ENCODE results near the gene ABCC1. TPM values are rescaled to one million over a fixed set of nuclear protein-coding genes. Genes with fewer than 3 reads are reported as not detected.

ABCC1 gene
- total and polyA plus RNA-seq, 2 donors from 2014 or later, result 4.6 to 29.7 TPM

GRCh38 chr16:16131659-16132058, 182.2 kb downstream of the ABCC1 start:
- no peak for DNase-seq
- H3K4me3 ChIP-seq (ENCODE audit: low read length in 3 of 3), result no peak overlapping the region
- intact Hi-C loops (cut with DNase I), result no loop called here
- no peak for FAIRE-seq
- peaks cover 0 to 2% (median 0%) of the 10 kb centered on the region in 3 donors for H3K4me1 ChIP-seq (ENCODE audit: control insufficient read depth in 2 of 3, insufficient read depth in 2 of 3, low read depth in 1 of 3, low read length in 3 of 3)
- H3K9ac ChIP-seq (ENCODE audit: low read length in 3 of 3), result no peak overlapping the region
- H3K27me3 ChIP-seq (ENCODE audit: control insufficient read depth, insufficient read depth, low read length), result no peaks in the 10 kb centered on the region
- no peak for TF ChIP-seq CTCF (IDR thresholded peaks at IDR 0.05; ENCODE audit: borderline replicate concordance, extremely low read depth, insufficient read depth)
- H3K36me3 ChIP-seq (ENCODE audit: control insufficient read depth in 2 of 3, insufficient read depth in 3 of 3, low read length in 3 of 3), result peaks cover under 1 to 5% (median 2%) of the 10 kb centered on the region in 3 donors
- H3K27ac ChIP-seq (ENCODE audit: low read depth in 2 of 2, low read length in 2 of 2), result no peak overlapping the region
- no peaks in the 10 kb centered on the region for H3K9me3 ChIP-seq (ENCODE audit: control insufficient read depth in 2 of 3, insufficient read depth in 1 of 3, low read length in 3 of 3)

GRCh38 chr16:16133943-16134604, 184.7 kb downstream of the ABCC1 start:
- intact Hi-C loops (cut with DNase I), result no loop called here
- no peaks in the 10 kb centered on the region for H3K27me3 ChIP-seq (ENCODE audit: control insufficient read depth, insufficient read depth, low read length)
- H3K36me3 ChIP-seq (ENCODE audit: control insufficient read depth in 2 of 3, insufficient read depth in 3 of 3, low read length in 3 of 3), result peaks cover 3 to 17% (median 9%) of the 10 kb centered on the region in 3 donors
- H3K27ac ChIP-seq (ENCODE audit: low read depth in 2 of 2, low read length in 2 of 2), result no peak overlapping the region
- H3K9me3 ChIP-seq (ENCODE audit: control insufficient read depth in 2 of 3, insufficient read depth in 1 of 3, low read length in 3 of 3), result no peaks in the 10 kb centered on the region
- TF ChIP-seq CTCF (IDR thresholded peaks at IDR 0.05; ENCODE audit: borderline replicate concordance, extremely low read depth, insufficient read depth), result no peak
- no peak overlapping the region for H3K4me3 ChIP-seq (ENCODE audit: low read length in 3 of 3)
- FAIRE-seq, result no peak
- H3K4me1 ChIP-seq (ENCODE audit: control insufficient read depth in 2 of 3, insufficient read depth in 2 of 3, low read depth in 1 of 3, low read length in 3 of 3), result no peaks in the 10 kb centered on the region
- peak in 1 of 5 donors; percentile 47 for DNase-seq
- H3K9ac ChIP-seq (ENCODE audit: low read length in 3 of 3), result no peak overlapping the region

GRCh38 chr16:16136588-16136987, 187.2 kb downstream of the ABCC1 start:
- intact Hi-C loops (cut with DNase I), result no loop called here
- peaks cover 3 to 26% (median 15%) of the 10 kb centered on the region in 3 donors for H3K36me3 ChIP-seq (ENCODE audit: control insufficient read depth in 2 of 3, insufficient read depth in 3 of 3, low read length in 3 of 3)

More at GRCh38 chr16:16136588-16136987, 187.2 kb downstream of the ABCC1 start:
- H3K9ac ChIP-seq (ENCODE audit: low read length in 3 of 3), result no peak overlapping the region
- TF ChIP-seq CTCF (IDR thresholded peaks at IDR 0.05; ENCODE audit: borderline replicate concordance, extremely low read depth, insufficient read depth), result no peak
- no peak overlapping the region for H3K4me3 ChIP-seq (ENCODE audit: low read length in 3 of 3)
- DNase-seq, result no peak
- H3K27ac ChIP-seq (ENCODE audit: low read depth in 2 of 2, low read length in 2 of 2), result no peak overlapping the region
- no peaks in the 10 kb centered on the region for H3K27me3 ChIP-seq (ENCODE audit: control insufficient read depth, insufficient read depth, low read length)
- no peaks in the 10 kb centered on the region for H3K4me1 ChIP-seq (ENCODE audit: control insufficient read depth in 2 of 3, insufficient read depth in 2 of 3, low read depth in 1 of 3, low read length in 3 of 3)
- FAIRE-seq, result no peak
- H3K9me3 ChIP-seq (ENCODE audit: control insufficient read depth in 2 of 3, insufficient read depth in 1 of 3, low read length in 3 of 3), result no peaks in the 10 kb centered on the region

Data from kidney (tissue), 14 donors.